OCI-LY7 (cell line): ENCODE results near the gene GDI1. TPM values are rescaled to one million over a fixed set of nuclear protein-coding genes. Genes with fewer than 3 reads are reported as not detected.

Experiments used
- BruUV-seq: library from RNA; stranded (reverse); fragments of 400-500 nt; replicated peaks from 2 replicates; lab custom pipeline; 2021; lab: Mats Ljungman, UMichigan
- CTCF ChIA-PET: fragments of 300-600 bp; sonication (Branson Sonifier 250); formaldehyde crosslinking; loops from one replicate; lab custom pipeline; 2022; ENCODE audit warnings: antibody characterized with exemption; ENCODE audit not compliant: unreplicated experiment; lab: Charles Lee
- POLR2A ChIA-PET: fragments of 300-600 bp; sonication (Branson Sonifier 250); formaldehyde crosslinking; loops from one replicate; lab custom pipeline; 2022; ENCODE audit warnings: antibody characterized with exemption; lab: Charles Lee
- DNase-seq: peaks from one replicate; pipeline ENCODE4 v3.0.0-alpha.2; 2015; ENCODE audit warnings: low spot score
- H2AFZ ChIP-seq: fragments of 200-600 bp; sonication (generic), shearing (Covaris generic); 2 replicates; pipeline ENCODE4 v1.6.1; 2014; ENCODE audit warnings: mild to moderate bottlenecking, antibody characterized with exemption, low read length, moderate library complexity
- H3K27ac ChIP-seq: fragments of 200-600 bp; sonication (generic); 2 replicates; pipeline ENCODE4 v1.5.1; 2014; ENCODE audit warnings: mixed run types, low read depth, mild to moderate bottlenecking, moderate library complexity, low read length, inconsistent platforms; ENCODE audit not compliant: poor library complexity, severe bottlenecking
- H3K36me3 ChIP-seq: fragments of 200-600 bp; sonication (generic); 2 replicates; pipeline ENCODE4 v1.6.1; 2014; ENCODE audit warnings: mild to moderate bottlenecking, antibody characterized with exemption, low read length, moderate library complexity, mixed read lengths; ENCODE audit not compliant: insufficient read depth
- H3K4me1 ChIP-seq: fragments of 200-600 bp; sonication (generic); 2 replicates; pipeline ENCODE4 v1.5.1; 2014; ENCODE audit warnings: mild to moderate bottlenecking, low read length; ENCODE audit not compliant: insufficient read depth, poor library complexity, severe bottlenecking
- H3K4me2 ChIP-seq: fragments of 200-600 bp; sonication (generic); 2 replicates; pipeline ENCODE4 v1.6.1; 2014; ENCODE audit warnings: mild to moderate bottlenecking, low read length
- H3K4me3 ChIP-seq: fragments of 200-600 bp; sonication (generic); 2 replicates; pipeline ENCODE4 v1.5.1; 2014; ENCODE audit warnings: mild to moderate bottlenecking, low read depth, low read length; ENCODE audit not compliant: poor library complexity, severe bottlenecking
- H3K79me2 ChIP-seq: fragments of 200-600 bp; sonication (generic); 2 replicates; pipeline ENCODE4 v1.6.1; 2016; ENCODE audit warnings: low read depth, mild to moderate bottlenecking, low read length, moderate library complexity, mixed read lengths; ENCODE audit not compliant: insufficient read depth
- H3K9me2 ChIP-seq: fragments of 200-600 bp; sonication (generic); 2 replicates; pipeline ENCODE4 v1.6.1; 2016; ENCODE audit warnings: mild to moderate bottlenecking, low read length, mixed read lengths; ENCODE audit not compliant: insufficient read depth
- H3K9me3 ChIP-seq: fragments of 200-600 bp; sonication (generic); 2 replicates; pipeline ENCODE4 v1.6.1; 2014; ENCODE audit warnings: mild to moderate bottlenecking, mixed run types, low read length, mixed read lengths
- H4K20me1 ChIP-seq: fragments of 200-600 bp; sonication (generic); 2 replicates; pipeline ENCODE4 v1.6.1; 2014; ENCODE audit warnings: mild to moderate bottlenecking, antibody characterized with exemption, low read length, moderate library complexity, mixed read lengths; ENCODE audit not compliant: insufficient read depth
- CTCF ChIP-seq: fragments of 200-600 bp; sonication (generic); conservative IDR thresholded peaks from 2 replicates; pipeline ENCODE4 v1.5.1; 2014; ENCODE audit warnings: mild to moderate bottlenecking, antibody characterized with exemption, low read length, moderate library complexity, mixed read lengths
- EZH2phosphoT487 ChIP-seq: fragments of 200-600 bp; sonication (generic); IDR thresholded peaks from 2 replicates; pipeline ENCODE4 v1.6.1; 2018; ENCODE audit warnings: low read depth, borderline replicate concordance, mild to moderate bottlenecking, mixed run types, antibody characterized with exemption, low read length, moderate library complexity, mixed read lengths
- intact Hi-C: fragments of 100-400 bp; cut with micrococcal nuclease; formaldehyde crosslinking; loops from one replicate; pipeline ENCODE4 v1.10.0; 2022; ENCODE audit not compliant: unreplicated experiment
- total RNA-seq, 2 experiments: library from RNA; depleted of rRNA in 1 of 2; stranded (reverse); fragments of >200 nt in 1 of 2; shearing (Covaris generic) in 1 of 2; gene quantifications; 2 replicates each; pipeline ENCODE4 v1.2.3, GENCODE V29; 2014 to 2022

Gene GDI1
- total RNA-seq, 2 experiments from 2014 or later, result 76.6 to 103 TPM

GRCh38 chrX:154404625-154405192 is 32.2 kb upstream of the GDI1 start:
- POLR2A ChIA-PET, result interaction anchor here (0.6 kb wide), 1 partner anchor 296 kb away, joined by 4 read pairs; no protein-coding TSS in a partner anchor
- no peak overlapping the region for H3K27ac ChIP-seq
- H2AFZ ChIP-seq, result no peak overlapping the region
- intact Hi-C loops, result loop anchor here (5.0 kb wide), 1 partner anchor 128 kb away; no protein-coding TSS in a partner anchor
- TF ChIP-seq CTCF, result no peak
- TF ChIP-seq EZH2phosphoT487, result no peak
- H3K9me3 ChIP-seq, result no peaks in the 10 kb centered on the region
- H3K79me2 ChIP-seq, result no peaks in the 10 kb centered on the region; the same call in 1 of the 2 replicates
- no peak overlapping the region for H3K4me3 ChIP-seq
- CTCF ChIA-PET, result no interaction called here
- BruUV-seq, result no TSS peak
- H3K36me3 ChIP-seq, result peaks cover 23% of the 10 kb centered on the region
- no peaks in the 10 kb centered on the region for H3K9me2 ChIP-seq
- no peak for DNase-seq
- no peak overlapping the region for H3K4me2 ChIP-seq
- peaks cover 21% of the 10 kb centered on the region for H3K4me1 ChIP-seq
- H4K20me1 ChIP-seq, result no peaks in the 10 kb centered on the region

GRCh38 chrX:154408659-154409221 is 28.2 kb upstream of the GDI1 start:
- H3K4me1 ChIP-seq, result peaks cover 24% of the 10 kb centered on the region
- peaks cover 6% of the 10 kb centered on the region; the same call in 1 of the 2 replicates for H3K36me3 ChIP-seq
- no peaks in the 10 kb centered on the region for H3K9me3 ChIP-seq
- H3K4me2 ChIP-seq, result peak overlapping the region; percentile 60
- ChIA-PET POLR2A (no interaction called here), CTCF (no interaction called here)
- H3K79me2 ChIP-seq, result no peaks in the 10 kb centered on the region
- intact Hi-C loops, result no loop called here
- peak overlapping the region; percentile 3 for H3K4me3 ChIP-seq
- peak overlapping the region; percentile 36; the same call in 1 of the 2 replicates for H2AFZ ChIP-seq
- BruUV-seq, result no TSS peak
- no peak for DNase-seq
- TF ChIP-seq EZH2phosphoT487 (no peak), CTCF (no peak)
- H3K27ac ChIP-seq, result no peak overlapping the region
- H3K9me2 ChIP-seq, result no peaks in the 10 kb centered on the region
- no peaks in the 10 kb centered on the region for H4K20me1 ChIP-seq

- peaks cover 24% of the 10 kb centered on the region for H3K4me1 ChIP-seq
- H3K27ac ChIP-seq, result no peak within 1 kb of the TSS
- H3K4me3 ChIP-seq, result peak within 1 kb of the TSS; percentile 3
- H3K79me2 ChIP-seq, result no peaks in the 10 kb centered on the region
- intact Hi-C loops, result no loop called here
- BruUV-seq, result no TSS peak
- H2AFZ ChIP-seq, result peak within 1 kb of the TSS; percentile 36; the same call in 1 of the 2 replicates
- ChIA-PET CTCF (no interaction called here), POLR2A (no interaction called here)
- no peak for TF ChIP-seq EZH2phosphoT487
- TF ChIP-seq CTCF, result no peak
- no peaks in the 10 kb centered on the region for H4K20me1 ChIP-seq
- H3K4me2 ChIP-seq, result peak within 1 kb of the TSS; percentile 60
- H3K9me2 ChIP-seq, result no peaks in the 10 kb centered on the region
- H3K9me3 ChIP-seq, result no peaks in the 10 kb centered on the region
- H3K36me3 ChIP-seq, result peaks cover 9% of the 10 kb centered on the region; the same call in 1 of the 2 replicates
- DNase-seq, result no peak
Observed at GRCh38 chrX:154409222-154409871, 27.6 kb upstream of the GDI1 start, which contains the start of gene DNASE1L1. TSS of gene DNASE1L1 (minus strand) at chrX:154409254. CDS start at chrX:154405568, 3,686 bp downstream.
